ENCODE measurements around the gene DAGLB. TPM values are rescaled to one million over a fixed set of nuclear protein-coding genes. Genes with fewer than 3 reads are reported as not detected.
"Not testable (repeated sequence)": the region's sequence is repeated elsewhere in the genome, so short reads cannot be mapped to it uniquely, and the experiment has no call there.

Gene DAGLB
- total RNA-seq, 1 experiment from 2014 or later: 23.4 TPM

DNA sequence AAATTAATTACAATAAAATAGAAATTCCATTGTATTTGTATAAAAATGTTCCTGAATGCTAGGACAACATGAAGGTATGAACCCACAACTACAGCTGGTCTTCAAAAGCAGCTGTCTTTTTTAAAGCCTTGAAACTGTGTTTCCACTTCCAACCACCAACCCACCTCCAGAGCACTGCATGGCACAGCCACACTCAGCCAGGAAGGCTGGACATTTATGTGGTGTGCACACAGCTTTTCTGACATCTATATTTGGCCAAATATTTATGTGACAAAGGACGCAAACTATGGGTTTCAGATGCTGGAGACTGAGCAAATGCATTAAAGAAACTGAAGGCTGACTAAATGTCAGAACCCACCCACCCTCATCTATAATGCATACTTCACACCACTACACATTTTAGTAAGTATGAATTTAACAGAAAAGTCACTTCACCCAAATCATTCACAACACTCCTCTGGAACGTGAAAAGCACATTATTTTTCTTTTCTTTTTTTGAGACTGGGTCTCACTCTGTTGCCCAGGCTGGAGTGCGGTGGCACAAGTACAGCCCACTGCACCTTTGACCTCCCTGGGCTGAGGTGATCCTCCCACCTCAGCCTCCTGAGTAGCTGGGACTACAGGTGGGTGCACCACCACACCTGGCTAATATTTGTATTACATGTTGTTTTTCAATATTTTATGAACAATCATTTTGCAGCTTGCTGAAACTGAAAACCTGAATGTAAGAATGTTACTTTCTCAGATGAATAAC, 27.9 kb upstream of the DAGLB start:
- DNase-seq (no peak), ATAC-seq (no peak)
- POLR2A ChIA-PET (ENCODE audit: unreplicated experiment): interaction anchor here (0.6 kb wide), 2 partner anchors 15 to 136 kb away, joined by 3 to 8 read pairs; no protein-coding TSS in a partner anchor
- no peak for TF ChIP-seq EZH2 (IDR thresholded peaks at IDR 0.05; ENCODE audit: low read length, unreplicated experiment)
- TF ChIP-seq EZH2phosphoT487 (IDR thresholded peaks at IDR 0.05; ENCODE audit: borderline replicate concordance, low read length): no peak
- no peak for TF ChIP-seq CTCF (conservative IDR thresholded peaks at IDR 0.05; ENCODE audit: low read depth, low read length)
- H3K79me2 ChIP-seq (ENCODE audit: low read length): peaks cover 89% of the 10 kb centered on the region
- no peaks in the 10 kb centered on the region for H3K9me2 ChIP-seq (replicated peaks; ENCODE audit: low read length)
- BruUV-seq (replicated peaks): no TSS peak
- no peaks in the 10 kb centered on the region for H3K9me3 ChIP-seq (ENCODE audit: low read length)
- no peak overlapping the region for H3K9ac ChIP-seq (ENCODE audit: low read length)
- no peak overlapping the region for H3K27ac ChIP-seq (ENCODE audit: low read length)
- H3K36me3 ChIP-seq (ENCODE audit: low read depth, low read length): peaks cover 37% of the 10 kb centered on the region; the same call in 1 of the 2 replicates
- peaks cover 65% of the 10 kb centered on the region for H4K20me1 ChIP-seq (ENCODE audit: low read length)
- CTCF ChIA-PET: no interaction called here
- intact Hi-C loops (cut with micrococcal nuclease): no loop called here
- H3F3A ChIP-seq (ENCODE audit: low read length, unreplicated experiment): no peaks in the 10 kb centered on the region
- peaks cover 6% of the 10 kb centered on the region for H3K4me1 ChIP-seq (ENCODE audit: insufficient read depth, low read length)
- H2AFZ ChIP-seq (ENCODE audit: low read length): no peak overlapping the region
- H3K4me3 ChIP-seq (ENCODE audit: low read length): no peak overlapping the region
- H3K4me2 ChIP-seq (ENCODE audit: low read length): no peak overlapping the region
- no peaks in the 10 kb centered on the region for H3K27me3 ChIP-seq (ENCODE audit: low read length)

GRCh38 chr7:6465862-6466261, 18.1 kb upstream of the DAGLB start:
- Histone ChIP-seq H3K9me3 (ENCODE audit: low read length) (no peaks in the 10 kb centered on the region), H3K9me2 (replicated peaks; ENCODE audit: low read length) (no peaks in the 10 kb centered on the region), H3K4me1 (ENCODE audit: insufficient read depth, low read length) (no peaks in the 10 kb centered on the region), H3K4me3 (ENCODE audit: low read length) (no peak overlapping the region), H3K36me3 (ENCODE audit: low read depth, low read length) (peaks cover 59% of the 10 kb centered on the region), H3K27ac (ENCODE audit: low read length) (no peak overlapping the region), H3K27me3 (ENCODE audit: low read length) (no peaks in the 10 kb centered on the region), H2AFZ (ENCODE audit: low read length) (no peak overlapping the region), H3F3A (ENCODE audit: low read length, unreplicated experiment) (no peaks in the 10 kb centered on the region), H3K4me2 (ENCODE audit: low read length) (no peak overlapping the region), H4K20me1 (ENCODE audit: low read length) (no peaks in the 10 kb centered on the region), H3K79me2 (ENCODE audit: low read length) (no peaks in the 10 kb centered on the region), H3K9ac (ENCODE audit: low read length) (no peak overlapping the region)
- TF ChIP-seq CTCF (conservative IDR thresholded peaks at IDR 0.05; ENCODE audit: low read depth, low read length): no peak
- TF ChIP-seq EZH2 (IDR thresholded peaks at IDR 0.05; ENCODE audit: low read length, unreplicated experiment): no peak
- no TSS peak for BruUV-seq (replicated peaks)
- intact Hi-C loops (cut with micrococcal nuclease): no loop called here
- ATAC-seq (no peak), DNase-seq (no peak)
- ChIA-PET POLR2A (ENCODE audit: unreplicated experiment) (no interaction called here), CTCF (no interaction called here)

DNA sequence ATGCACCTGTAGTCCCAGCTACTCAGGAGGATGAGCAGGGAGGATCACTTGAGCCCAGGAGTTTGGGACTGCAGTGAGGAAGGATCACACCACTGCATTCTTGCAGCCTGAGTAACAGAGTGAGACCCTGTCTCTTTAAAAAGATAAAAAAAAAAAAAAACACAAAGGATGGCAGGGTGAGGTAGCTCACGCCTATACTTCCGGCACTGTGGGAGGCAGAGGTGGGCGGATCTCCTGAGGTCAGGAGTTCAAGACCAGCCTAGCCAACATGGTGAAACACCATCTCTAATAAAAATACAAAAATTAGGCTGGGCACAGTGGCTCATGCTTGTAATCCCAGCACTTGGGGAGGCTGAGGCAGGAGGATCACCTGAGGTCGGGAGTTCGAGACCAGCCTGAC, 15.9 kb upstream of the DAGLB start:
- H3K27me3 ChIP-seq (ENCODE audit: low read length); H2AFZ ChIP-seq (ENCODE audit: low read length); CTCF ChIA-PET; H3K9ac ChIP-seq (ENCODE audit: low read length); ATAC-seq; H3K4me3 ChIP-seq (ENCODE audit: low read length); DNase-seq; H3K4me1 ChIP-seq (ENCODE audit: insufficient read depth, low read length); BruUV-seq (replicated peaks); H3K9me2 ChIP-seq (replicated peaks; ENCODE audit: low read length); H3K9me3 ChIP-seq (ENCODE audit: low read length); H3F3A ChIP-seq (ENCODE audit: low read length, unreplicated experiment); H3K79me2 ChIP-seq (ENCODE audit: low read length); H3K4me2 ChIP-seq (ENCODE audit: low read length); H3K27ac ChIP-seq (ENCODE audit: low read length); H4K20me1 ChIP-seq (ENCODE audit: low read length); intact Hi-C loops (cut with micrococcal nuclease): not testable (repeated sequence)
- peaks cover 54% of the 10 kb centered on the region for H3K36me3 ChIP-seq (ENCODE audit: low read depth, low read length)
- POLR2A ChIA-PET (ENCODE audit: unreplicated experiment): interaction anchor here (0.6 kb wide), 1 partner anchor 16 kb away, joined by 3 read pairs; the partner anchor contains the start of gene DAGLB

Data from PC-3 (cell line).